Ovary (tissue), 9 donors: Measurements from ENCODE around the gene KIF3B. TPM values are rescaled to one million over a fixed set of nuclear protein-coding genes. Genes with fewer than 3 reads are reported as not detected.
"Not testable (repeated sequence)": the region's sequence is repeated elsewhere in the genome, so short reads cannot be mapped to it uniquely, and the experiment has no call there.

Experiments used
- DNase-seq, 5 donors: peaks; one replicate each; pipeline ENCODE4 v3.0.0-alpha.2; 2019 to 2020
- H3K27ac ChIP-seq, 2 donors: fragments of 200-600 bp; one replicate each; pipeline versions ENCODE4 v1.5.1 to v1.8.0; 2019 to 2022
- H3K27me3 ChIP-seq: fragments of 200-600 bp; one replicate; pipeline ENCODE4 v1.8.0; 2022
- H3K36me3 ChIP-seq: fragments of 200-600 bp; sonication (generic); one replicate; pipeline ENCODE4 v1.5.1; 2019
- H3K4me1 ChIP-seq: one replicate; pipeline ENCODE4 v1.8.1; 2013; ENCODE audit warnings: mild to moderate bottlenecking, moderate library complexity; ENCODE audit not compliant: insufficient read depth
- H3K4me3 ChIP-seq: fragments of 200-600 bp; sonication (generic); one replicate; pipeline ENCODE4 v1.5.1; 2017
- H3K9me3 ChIP-seq, 2 donors: fragments of 200-600 bp in 1 of 2; sonication (generic) in 1 of 2; one replicate each; pipeline versions ENCODE4 v1.5.1 to v1.8.1; 2013 to 2019; ENCODE audit warnings: mild to moderate bottlenecking in 1 of 2, moderate library complexity in 1 of 2
- EP300 ChIP-seq: sonication (generic); formaldehyde crosslinking; IDR thresholded peaks from one replicate; pipeline ENCODE4 v1.6.1; 2017; ENCODE audit warnings: antibody characterized with exemption
- POLR2A ChIP-seq: fragments of 450-650 bp; IDR thresholded peaks from one replicate; pipeline ENCODE4 v1.6.1; 2017; ENCODE audit warnings: antibody characterized with exemption, mild to moderate bottlenecking, moderate library complexity
- WGBS, 3 donors: extraction: QIAGEN DNeasy Blood & Tissue Kit in 1 of 3; methylation state at CpG; one replicate each; pipeline versions ENCODE4 v1.1.5 to v1.1.7; 2013 to 2017; 5-methylcytosine and 5-hydroxymethylcytosine counted together
- intact Hi-C, 4 donors: fragments of 100-400 bp; cut with DNase I; formaldehyde crosslinking; loops; one replicate each; pipeline versions ENCODE4 v1.11.0 to v1.15.1; 2022 to 2023
- polyA plus RNA-seq, 2 donors: library from polyadenylated mRNA; stranded (reverse); fragments of 200-250 nt in 1 of 2; fragments of 350-450 nt in 1 of 2; fragmentation: Illumina TruSeq in 1 of 2; extraction: RNeasy Lipid Tissue Mini Kit (QIAGEN cat#74804) in 1 of 2; gene quantifications; one replicate each; pipeline ENCODE4 v1.2.3, GENCODE V29; 2013 to 2014
- total RNA-seq, 7 donors: library from RNA; depleted of rRNA in 2 of 7; stranded (reverse); fragments of >200 nt in 2 of 7; fragmentation: NEBNext Ultra II Directional in 3 of 7; extraction: Animal tissue kit (Norgen Biotek cat#: 25700) in 3 of 7; gene quantifications; one replicate each; pipeline versions ENCODE4 v1.1.0 to v1.2.4, GENCODE V29; 2016 to 2023
- TF ChIP-seq, protein P1 (sequence below), 3 donors: fragments of 450-650 bp in 2 of 3; fragments of 200-600 bp in 1 of 3; IDR thresholded peaks; one replicate each; pipeline versions ENCODE4 v1.5.1 to v1.8.0; 2016 to 2022; ENCODE audit warnings: antibody characterized with exemption in 3 of 3, mild to moderate bottlenecking in 1 of 3
- donor health status: DM: no; HTN: no; CAD: no; lungs with moderate emphysema.
- donor health status: DM: no; HTN: no; CAD: no.
- donor health status: Bipolar disorder and iron deficiency.
- donor health status: DM: yes; HTN: yes; CAD: no.
- donor health status: DM: no; HTN: no; CAD: no.
- donor health status: DM: yes; HTN: yes; CAD: no.

The KIF3B gene
- total and polyA plus RNA-seq, 9 donors: 10.6 to 29.8 (median 23.7) TPM

DNA sequence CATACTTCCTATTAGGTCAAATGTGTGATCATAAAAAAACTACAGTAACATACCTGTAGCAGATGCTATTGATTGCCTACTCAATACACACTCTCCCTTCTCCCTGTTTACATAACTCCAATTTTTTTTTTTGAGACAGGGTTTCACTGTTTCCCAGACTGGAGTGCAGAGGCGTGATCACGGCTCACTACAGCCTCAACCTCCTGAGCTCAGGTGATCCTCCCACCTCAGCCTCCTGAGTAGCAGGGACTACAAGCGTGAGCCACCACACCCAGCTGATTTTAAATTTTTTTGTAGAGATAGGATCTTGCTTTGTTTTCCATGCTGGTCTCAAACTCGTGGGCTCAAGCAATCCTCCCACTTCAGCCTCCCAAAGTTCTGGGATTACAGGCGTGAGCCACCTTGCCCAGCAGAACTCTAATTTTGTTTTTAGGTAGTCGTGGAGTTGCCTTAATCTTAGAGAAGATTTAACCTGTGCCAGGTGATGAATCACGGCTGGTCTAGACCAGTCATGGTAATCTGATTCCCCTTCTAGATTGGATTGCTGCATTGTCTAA lies 14.0 kb upstream of the KIF3B start:
- Histone ChIP-seq H3K9me3 (no peaks in the 10 kb centered on the region), H3K36me3 (no peaks in the 10 kb centered on the region), H3K4me3 (no peak overlapping the region), H3K27me3 (no peaks in the 10 kb centered on the region), H3K27ac (no peak overlapping the region), H3K4me1 (no peaks in the 10 kb centered on the region)
- DNase-seq: no peak
- intact Hi-C loops: no loop called here
- 52 to 63% (median 61%) methylated on average over 7 of the region's 7 CpGs for WGBS, 3 donors
- TF ChIP-seq POLR2A: no peak
- TF ChIP-seq, protein P1, sequence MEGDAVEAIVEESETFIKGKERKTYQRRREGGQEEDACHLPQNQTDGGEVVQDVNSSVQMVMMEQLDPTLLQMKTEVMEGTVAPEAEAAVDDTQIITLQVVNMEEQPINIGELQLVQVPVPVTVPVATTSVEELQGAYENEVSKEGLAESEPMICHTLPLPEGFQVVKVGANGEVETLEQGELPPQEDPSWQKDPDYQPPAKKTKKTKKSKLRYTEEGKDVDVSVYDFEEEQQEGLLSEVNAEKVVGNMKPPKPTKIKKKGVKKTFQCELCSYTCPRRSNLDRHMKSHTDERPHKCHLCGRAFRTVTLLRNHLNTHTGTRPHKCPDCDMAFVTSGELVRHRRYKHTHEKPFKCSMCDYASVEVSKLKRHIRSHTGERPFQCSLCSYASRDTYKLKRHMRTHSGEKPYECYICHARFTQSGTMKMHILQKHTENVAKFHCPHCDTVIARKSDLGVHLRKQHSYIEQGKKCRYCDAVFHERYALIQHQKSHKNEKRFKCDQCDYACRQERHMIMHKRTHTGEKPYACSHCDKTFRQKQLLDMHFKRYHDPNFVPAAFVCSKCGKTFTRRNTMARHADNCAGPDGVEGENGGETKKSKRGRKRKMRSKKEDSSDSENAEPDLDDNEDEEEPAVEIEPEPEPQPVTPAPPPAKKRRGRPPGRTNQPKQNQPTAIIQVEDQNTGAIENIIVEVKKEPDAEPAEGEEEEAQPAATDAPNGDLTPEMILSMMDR (IDR thresholded peaks at IDR 0.05): no peak
- TF ChIP-seq EP300: no peak

DNA sequence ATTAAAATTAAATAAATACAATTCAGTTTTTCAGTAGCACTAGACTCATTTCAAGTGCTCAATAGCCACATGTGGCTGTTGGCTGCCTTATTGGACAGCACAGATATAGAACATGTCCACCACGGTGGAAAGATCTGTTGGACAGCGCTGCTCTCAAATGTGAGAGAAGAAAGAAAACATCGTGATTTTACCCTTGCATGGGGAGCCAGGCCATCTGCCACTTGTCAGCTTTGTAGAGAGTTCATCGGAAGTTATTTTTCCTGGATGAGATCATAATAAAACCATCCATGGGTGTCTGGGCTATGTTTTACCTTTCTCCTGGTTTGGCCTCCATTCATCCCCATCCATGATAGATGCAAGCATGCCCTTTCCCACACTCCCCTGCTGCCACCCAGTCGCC lies 5.8 kb upstream of the KIF3B start:
- Histone ChIP-seq H3K9me3 (no peaks in the 10 kb centered on the region), H3K4me1 (no peaks in the 10 kb centered on the region), H3K27me3 (no peaks in the 10 kb centered on the region), H3K27ac (no peak overlapping the region), H3K4me3 (no peak overlapping the region), H3K36me3 (no peaks in the 10 kb centered on the region)
- intact Hi-C loops: no loop called here
- DNase-seq: no peak
- WGBS, 3 donors: 44 to 54% (median 48%) methylated on average over 5 of the region's 5 CpGs
- TF ChIP-seq POLR2A (no peak), EP300 (no peak)
- TF ChIP-seq, protein P1 (IDR thresholded peaks at IDR 0.05): no peak

DNA sequence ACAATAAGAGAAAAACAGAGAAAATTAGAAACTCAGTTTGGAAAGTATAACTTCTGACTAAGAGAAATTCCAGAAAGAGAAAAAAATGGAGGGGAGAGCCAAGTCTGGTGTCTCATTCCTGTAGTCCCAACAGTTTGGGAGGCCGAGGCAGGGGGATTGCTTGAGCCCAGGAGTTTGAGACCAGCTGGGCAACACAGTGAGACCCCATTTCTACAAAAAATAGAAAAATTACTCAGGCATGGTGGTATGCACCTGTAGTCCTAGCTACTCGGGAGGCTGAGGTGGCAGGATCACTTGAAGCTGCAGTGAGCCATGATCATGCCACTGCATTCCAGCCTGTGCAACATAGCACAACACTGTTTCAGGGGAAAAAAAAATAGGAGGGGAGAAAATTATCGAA lies 3.1 kb upstream of the KIF3B start:
- TF ChIP-seq, protein P1 (IDR thresholded peaks at IDR 0.05): no peak
- TF ChIP-seq POLR2A: no peak
- H3K36me3 ChIP-seq: no peaks in the 10 kb centered on the region
- intact Hi-C loops: no loop called here
- no peaks in the 10 kb centered on the region for H3K27me3 ChIP-seq
- no peak overlapping the region for H3K4me3 ChIP-seq
- H3K4me1 ChIP-seq: peaks cover 3% of the 10 kb centered on the region
- no peak for DNase-seq
- no peak overlapping the region for H3K27ac ChIP-seq
- 81 to 90% (median 85%) methylated on average over 3 of the region's 3 CpGs for WGBS, 3 donors
- no peaks in the 10 kb centered on the region for H3K9me3 ChIP-seq

DNA sequence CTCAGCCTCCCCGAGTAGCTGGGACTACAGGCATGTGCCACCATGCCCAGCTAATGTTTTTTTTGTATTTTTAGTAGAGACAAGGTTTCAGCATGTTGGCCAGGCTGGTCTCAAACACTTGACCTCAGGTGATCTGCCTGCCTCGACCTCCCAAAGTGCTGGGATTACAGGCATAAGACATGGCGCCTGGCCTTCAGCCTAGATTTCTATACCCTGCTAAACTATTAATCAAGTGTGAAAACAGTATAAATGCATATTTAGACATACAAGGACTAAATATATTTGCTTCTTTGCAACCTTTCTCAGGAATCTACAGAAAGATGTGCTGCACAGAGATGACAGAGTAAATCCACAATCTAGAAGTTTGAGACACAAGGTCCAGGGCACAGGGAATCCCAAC lies 2.3 kb upstream of the KIF3B start:
- H3K4me1 ChIP-seq, DNase-seq, H3K4me3 ChIP-seq, H3K36me3 ChIP-seq, H3K27ac ChIP-seq, intact Hi-C loops, H3K27me3 ChIP-seq, H3K9me3 ChIP-seq: not testable (repeated sequence)
- WGBS, 3 donors: 86 to 88% (median 87%) methylated on average over 3 of the region's 3 CpGs

DNA sequence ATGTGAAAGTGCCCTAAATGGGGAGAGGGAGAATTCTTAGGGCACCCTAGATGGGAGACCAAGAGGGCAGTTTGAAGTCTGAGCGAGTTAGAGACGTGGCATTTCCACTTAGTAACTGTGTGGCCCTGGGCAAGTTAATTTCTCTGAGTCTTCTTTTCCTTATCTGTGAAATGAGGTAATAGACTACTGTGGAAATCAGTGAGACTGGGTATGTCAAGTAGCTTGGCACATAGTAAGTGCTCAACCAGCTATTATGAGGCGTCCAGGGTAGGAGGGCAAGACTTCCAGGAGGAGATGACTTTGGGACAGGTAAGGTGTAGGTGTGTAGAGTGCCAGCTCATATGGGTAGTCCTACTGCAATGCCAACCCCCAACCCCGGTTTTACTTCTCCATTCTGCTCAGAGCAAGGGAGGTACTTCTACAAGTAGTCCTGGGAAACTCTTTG lies 770 bp downstream of the KIF3B start:
- Histone ChIP-seq H3K9me3 (no peaks in the 10 kb centered on the region), H3K27ac (no peak overlapping the region), H3K4me1 (peaks cover 4% of the 10 kb centered on the region), H3K36me3 (no peaks in the 10 kb centered on the region), H3K4me3 (peak overlapping the region; percentile 78), H3K27me3 (no peaks in the 10 kb centered on the region)
- 41 to 58% (median 47%) methylated on average over 4 of the region's 4 CpGs for WGBS, 3 donors
- TF ChIP-seq POLR2A (no peak), EP300 (no peak)
- TF ChIP-seq, protein P1 (IDR thresholded peaks at IDR 0.05): no peak
- intact Hi-C loops: no loop called here
- DNase-seq: no peak
